H1 (cell line): ENCODE measurements around the gene VSIG10L2. TPM values are rescaled to one million over a fixed set of nuclear protein-coding genes. Genes with fewer than 3 reads are reported as not detected.

Source experiments
- ASH2L ChIP-seq: fragments of 200-600, 300-600 bp; sonication (generic); IDR thresholded peaks from one replicate; pipeline ENCODE4 v1.7.1; 2017; ENCODE audit warnings: low read length
- BCL11A ChIP-seq, 2 experiments: IDR thresholded peaks; one replicate each; pipeline ENCODE4 v1.6.1; 2011; ENCODE audit warnings: low read depth in 2 of 2, low read length in 2 of 2, mild to moderate bottlenecking in 2 of 2
- CBX5 ChIP-seq: fragments of 300-800, 300-1000 bp; sonication (generic); IDR thresholded peaks from 2 replicates; pipeline ENCODE4 v1.7.1; 2016; ENCODE audit warnings: antibody characterized with exemption, low read length, low read depth
- CBX8 ChIP-seq: fragments of 300-800, 300-1000 bp; sonication (generic); IDR thresholded peaks from 2 replicates; pipeline ENCODE4 v1.7.1; 2016; ENCODE audit warnings: low read depth, low read length, borderline replicate concordance
- EP300 ChIP-seq, 2 experiments: IDR thresholded peaks; 1 replicate in 1 of 2; 2 replicates in 1 of 2; pipeline ENCODE4 v1.6.1; 2011 to 2012; ENCODE audit warnings: low read depth in 2 of 2, low read length in 2 of 2, mild to moderate bottlenecking in 2 of 2, borderline replicate concordance in 1 of 2, inconsistent platforms in 1 of 2, moderate library complexity in 1 of 2
- HDAC2 ChIP-seq, 2 experiments: fragments of 300-600 bp in 1 of 2; sonication (generic) in 1 of 2; IDR thresholded peaks; 2 replicates each; pipeline ENCODE4 v1.6.1; 2011 to 2012; ENCODE audit warnings: low read depth in 2 of 2, low read length in 2 of 2, mild to moderate bottlenecking in 2 of 2, moderate library complexity in 2 of 2, borderline replicate concordance in 1 of 2, inconsistent platforms in 1 of 2
- JUN ChIP-seq: IDR thresholded peaks from 2 replicates; pipeline ENCODE4 v1.6.1; 2011; ENCODE audit warnings: low read depth, mild to moderate bottlenecking, improper control_type of control experiment, low read length
- KDM4A ChIP-seq: IDR thresholded peaks from one replicate; pipeline ENCODE4 v1.7.1; 2012; ENCODE audit warnings: low read depth, mild to moderate bottlenecking, moderate library complexity, low read length, inconsistent platforms; ENCODE audit not compliant: severe bottlenecking
- PHF8 ChIP-seq: fragments of 200-600 bp; sonication (generic); conservative IDR thresholded peaks from 2 replicates; pipeline ENCODE4 v1.7.1; 2012; ENCODE audit warnings: low read depth, mild to moderate bottlenecking, inconsistent platforms, low read length, moderate library complexity
- RNF2 ChIP-seq: fragments of 200-900, 300-1000 bp; sonication (generic); IDR thresholded peaks from 2 replicates; pipeline ENCODE4 v1.7.1; 2016; ENCODE audit warnings: borderline replicate concordance, low read depth, mild to moderate bottlenecking, antibody characterized with exemption, low read length; ENCODE audit not compliant: poor library complexity, severe bottlenecking; ENCODE audit errors: missing control alignments
- RXRA ChIP-seq: IDR thresholded peaks from 2 replicates; pipeline ENCODE4 v1.6.1; 2011; ENCODE audit warnings: low read depth, mild to moderate bottlenecking, low read length, moderate library complexity; ENCODE audit not compliant: insufficient read depth
- TAF1 ChIP-seq: IDR thresholded peaks from 2 replicates; pipeline ENCODE4 v1.6.1; 2011; ENCODE audit warnings: mild to moderate bottlenecking, low read depth, low read length
- TBP ChIP-seq: IDR thresholded peaks from 2 replicates; pipeline ENCODE4 v1.6.1; 2011; ENCODE audit warnings: low read depth, low read length, improper control_type of control experiment
- TCF12 ChIP-seq: IDR thresholded peaks from 2 replicates; pipeline ENCODE4 v1.6.1; 2011; ENCODE audit warnings: low read depth, mild to moderate bottlenecking, low read length
- YY1 ChIP-seq: IDR thresholded peaks from 2 replicates; pipeline ENCODE4 v1.6.1; 2011; ENCODE audit warnings: low read depth, mild to moderate bottlenecking, low read length
- polyA plus RNA-seq, 7 experiments: library from polyadenylated mRNA; depleted of rRNA in 3 of 7; stranded (reverse) in 5 of 7; unstranded in 2 of 7; fragments of >200 nt in 5 of 7; fragments of 200-250 nt in 2 of 7; gene quantifications; 1 replicate in 5 of 7; 2 replicates in 1 of 7; 4 replicates in 1 of 7; pipeline versions ENCODE4 v1.2.1 to v1.2.3, GENCODE V29; 2011 to 2013; ENCODE audit warnings: missing spikeins in 2 of 7, mixed read lengths in 2 of 7
- total RNA-seq: library from RNA; stranded (reverse); fragmentation: NEBNext Ultra II Directional; extraction: Animal tissue kit (Norgen Biotek cat#: 25700); gene quantifications from 2 replicates; pipeline ENCODE4 v1.2.1, GENCODE V29; 2021
- TF ChIP-seq, protein P1 (sequence below): IDR thresholded peaks from 2 replicates; pipeline ENCODE4 v1.6.1; 2012; ENCODE audit warnings: inconsistent platforms
- TF ChIP-seq, protein P2 (sequence below): IDR thresholded peaks from 2 replicates; pipeline ENCODE4 v1.6.1; 2011; ENCODE audit warnings: low read length, improper control_type of control experiment
- TF ChIP-seq, protein P3 (sequence below): IDR thresholded peaks from 2 replicates; pipeline ENCODE4 v1.6.1; 2012; ENCODE audit warnings: inconsistent platforms

Gene VSIG10L2
- total and polyA plus RNA-seq, 2 of the 8 experiments (the other 6 are each of a cell fraction or from before 2014, with no cell fraction given): not detected

DNA sequence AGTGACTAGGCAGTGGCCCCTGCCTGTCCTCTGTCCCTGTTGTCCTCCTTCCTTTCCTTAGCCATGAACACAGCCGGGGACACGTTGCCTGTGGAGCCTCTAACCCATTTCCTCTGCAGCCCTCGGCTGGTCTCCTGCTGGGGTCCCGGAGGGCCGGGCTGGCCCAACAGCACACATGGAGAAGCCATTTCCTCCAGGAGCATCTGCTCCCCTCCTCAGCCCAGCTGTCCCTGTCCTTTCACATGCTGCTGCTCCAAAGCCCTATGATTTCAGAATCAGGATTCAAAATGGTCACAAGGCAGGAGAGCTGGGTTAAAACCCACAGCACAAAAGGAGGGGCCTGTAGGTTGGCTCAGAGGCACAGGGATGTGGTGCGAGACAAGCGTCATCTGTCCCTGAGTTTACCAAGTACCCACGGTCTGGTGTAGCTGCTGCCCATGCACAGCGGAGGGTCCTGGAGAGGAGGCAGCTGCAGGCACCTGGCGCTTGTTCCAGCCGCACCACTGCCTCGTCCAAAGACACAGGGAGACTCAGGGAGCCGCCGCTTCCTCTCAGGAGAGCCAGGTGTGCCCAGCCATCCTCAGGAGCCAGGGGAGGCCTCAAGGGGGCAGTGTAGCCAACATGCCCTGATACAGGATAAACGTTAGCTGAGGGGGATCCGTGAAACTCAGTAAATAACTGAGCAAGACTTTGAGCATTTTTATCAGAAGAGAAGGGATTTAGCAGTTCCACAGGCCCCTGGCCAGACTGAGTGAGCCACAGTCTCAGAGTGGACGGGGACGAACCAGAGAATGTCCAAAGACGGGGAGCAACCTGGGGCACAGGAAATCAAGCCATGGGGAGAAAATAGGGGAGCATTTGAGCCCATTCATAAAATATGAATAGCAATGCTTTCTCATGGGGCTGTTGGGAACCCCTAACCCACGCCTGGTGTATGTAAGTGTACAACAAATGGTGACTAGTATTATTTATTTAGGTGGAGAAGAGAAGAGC is 3.9 kb upstream of the VSIG10L2 start (continued):
- TF ChIP-seq JUN (no peak), RXRA (no peak), TBP (peak; percentile 31; the same call in 1 of the 2 replicates), EP300 (IDR thresholded peaks at IDR 0.05; ENCODE audit: borderline replicate concordance in 1 of 2, low read depth in 2 of 2, low read length in 2 of 2) (peak in 1 of 2 experiments; percentile 63; a peak in 1 of 3 replicates), CBX8 (no peak), PHF8 (no peak), ASH2L (no peak), YY1 (0 out of 2 replicates have a peak, but pooled peaks have one; percentile 41), TCF12 (peak; percentile 91; the same call in 1 of the 2 replicates), HDAC2 (IDR thresholded peaks at IDR 0.05; ENCODE audit: borderline replicate concordance in 1 of 2, low read depth in 2 of 2, low read length in 2 of 2) (no peak), TAF1 (peak; percentile 57), RNF2 (no peak), KDM4A (no peak), BCL11A (IDR thresholded peaks at IDR 0.05; ENCODE audit: low read depth in 2 of 2, low read length in 2 of 2) (no peak), CBX5 (no peak)
- TF ChIP-seq, protein P1, sequence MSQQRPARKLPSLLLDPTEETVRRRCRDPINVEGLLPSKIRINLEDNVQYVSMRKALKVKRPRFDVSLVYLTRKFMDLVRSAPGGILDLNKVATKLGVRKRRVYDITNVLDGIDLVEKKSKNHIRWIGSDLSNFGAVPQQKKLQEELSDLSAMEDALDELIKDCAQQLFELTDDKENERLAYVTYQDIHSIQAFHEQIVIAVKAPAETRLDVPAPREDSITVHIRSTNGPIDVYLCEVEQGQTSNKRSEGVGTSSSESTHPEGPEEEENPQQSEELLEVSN: peak; percentile 48; the same call in 1 of the 2 replicates
- TF ChIP-seq, protein P2, sequence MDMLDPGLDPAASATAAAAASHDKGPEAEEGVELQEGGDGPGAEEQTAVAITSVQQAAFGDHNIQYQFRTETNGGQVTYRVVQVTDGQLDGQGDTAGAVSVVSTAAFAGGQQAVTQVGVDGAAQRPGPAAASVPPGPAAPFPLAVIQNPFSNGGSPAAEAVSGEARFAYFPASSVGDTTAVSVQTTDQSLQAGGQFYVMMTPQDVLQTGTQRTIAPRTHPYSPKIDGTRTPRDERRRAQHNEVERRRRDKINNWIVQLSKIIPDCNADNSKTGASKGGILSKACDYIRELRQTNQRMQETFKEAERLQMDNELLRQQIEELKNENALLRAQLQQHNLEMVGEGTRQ: no peak
- TF ChIP-seq, protein P3, sequence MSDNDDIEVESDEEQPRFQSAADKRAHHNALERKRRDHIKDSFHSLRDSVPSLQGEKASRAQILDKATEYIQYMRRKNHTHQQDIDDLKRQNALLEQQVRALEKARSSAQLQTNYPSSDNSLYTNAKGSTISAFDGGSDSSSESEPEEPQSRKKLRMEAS: peak; percentile 76
